ENCODE results near the gene SLC22A1. TPM values are rescaled to one million over a fixed set of nuclear protein-coding genes. Genes with fewer than 3 reads are reported as not detected.

The SLC22A1 gene
- total and polyA plus RNA-seq, 2 of the 13 experiments (the other 11 are each of a cell fraction or from before 2014, with no cell fraction given) = 0.80 to 0.87 TPM

GRCh38 chr6:160137130-160137988 is 15.7 kb downstream of the SLC22A1 start (continued):
- no peak for TF ChIP-seq CEBPZ (IDR thresholded peaks at IDR 0.05; ENCODE audit: low read length)
- TF ChIP-seq TBX2 (CRISPR knock-in tag; IDR thresholded peaks at IDR 0.05; ENCODE audit: borderline replicate concordance) = peak; percentile 93
- peak; percentile 30; the same call in 1 of the 2 replicates for TF ChIP-seq HNF4G (IDR thresholded peaks at IDR 0.05; ENCODE audit: borderline replicate concordance, low read depth, low read length)
- no peak; the same call in 1 of the 2 replicates for TF ChIP-seq HNF4G (CRISPR knock-in tag; IDR thresholded peaks at IDR 0.05; ENCODE audit: borderline replicate concordance, low read depth)
- TF ChIP-seq TERF1 (CRISPR knock-in tag; IDR thresholded peaks at IDR 0.05) = no peak
- peak; percentile 94 for TF ChIP-seq ZGPAT (CRISPR knock-in tag; IDR thresholded peaks at IDR 0.05)
- no peak for TF ChIP-seq ZNF30 (CRISPR knock-in tag; IDR thresholded peaks at IDR 0.05)
- TF ChIP-seq HOXA7 (CRISPR knock-in tag; IDR thresholded peaks at IDR 0.05) = no peak
- no peak for TF ChIP-seq ZNF136 (CRISPR knock-in tag; IDR thresholded peaks at IDR 0.05; ENCODE audit: low read depth)
- TF ChIP-seq MAZ (IDR thresholded peaks at IDR 0.05; ENCODE audit: borderline replicate concordance, low read depth, low read length) = no peak
- peak; percentile 72; the same call in 1 of the 2 replicates for TF ChIP-seq MAZ (CRISPR knock-in tag; IDR thresholded peaks at IDR 0.05; ENCODE audit: low read depth)
- TF ChIP-seq ZNF350 (CRISPR knock-in tag; IDR thresholded peaks at IDR 0.05; ENCODE audit: borderline replicate concordance, low read depth) = peak; percentile 55; the same call in 1 of the 2 replicates
- TF ChIP-seq DDIT3 (CRISPR knock-in tag; IDR thresholded peaks at IDR 0.05) = no peak
- TF ChIP-seq ZNF749 (CRISPR knock-in tag; IDR thresholded peaks at IDR 0.05; ENCODE audit: borderline replicate concordance) = no peak; the same call in 1 of the 2 replicates
- TF ChIP-seq POGZ (CRISPR knock-in tag; IDR thresholded peaks at IDR 0.05) = peak; percentile 82
- TF ChIP-seq ARID3A (IDR thresholded peaks at IDR 0.05; ENCODE audit: low read depth, low read length) = peak; percentile 60
- 0 out of 2 replicates have a peak, but pooled peaks have one; percentile 77 for TF ChIP-seq FUBP1 (CRISPR knock-in tag; IDR thresholded peaks at IDR 0.05; ENCODE audit: borderline replicate concordance)

All from HepG2 (cell line).